Trophoblast cell (in vitro differentiated cells and primary cell): ENCODE measurements around the gene ZNF48.

Experiments used
- DNase-seq, 2 donors: peaks; one replicate each; pipeline ENCODE4 v3.0.0-alpha.2; 2016
- H2AFZ ChIP-seq: 2 replicates; pipeline ENCODE4 v1.6.1; 2013; ENCODE audit warnings: low read length, moderate library complexity, mild to moderate bottlenecking; ENCODE audit not compliant: insufficient read depth, poor library complexity
- H2AK5ac ChIP-seq: 2 replicates; pipeline ENCODE4 v1.6.1; 2013; ENCODE audit warnings: mild to moderate bottlenecking, low read length
- H2BK120ac ChIP-seq: 2 replicates; pipeline ENCODE4 v1.6.1; 2013; ENCODE audit warnings: low read length, mild to moderate bottlenecking, moderate library complexity; ENCODE audit not compliant: insufficient read depth, poor library complexity
- H2BK12ac ChIP-seq: 2 replicates; pipeline ENCODE4 v1.6.1; 2013; ENCODE audit warnings: mild to moderate bottlenecking, low read length, moderate library complexity
- H2BK5ac ChIP-seq: 2 replicates; pipeline ENCODE4 v1.6.1; 2013; ENCODE audit warnings: low read length, low read depth, moderate library complexity, mild to moderate bottlenecking; ENCODE audit not compliant: poor library complexity
- H3K14ac ChIP-seq: 2 replicates; pipeline ENCODE4 v1.6.1; 2013; ENCODE audit warnings: mild to moderate bottlenecking, low read length
- H3K18ac ChIP-seq: 2 replicates; pipeline ENCODE4 v1.6.1; 2013; ENCODE audit warnings: mild to moderate bottlenecking, low read length
- H3K23ac ChIP-seq: 2 replicates; pipeline ENCODE4 v1.6.1; 2013; ENCODE audit warnings: low read length
- H3K27ac ChIP-seq: 2 replicates; pipeline ENCODE4 v1.5.1; 2013; ENCODE audit warnings: low read depth, mild to moderate bottlenecking, inconsistent platforms, low read length, moderate library complexity
- H3K27me3 ChIP-seq: 2 replicates; pipeline ENCODE4 v1.6.1; 2013; ENCODE audit warnings: inconsistent platforms, mild to moderate bottlenecking, low read length, moderate library complexity; ENCODE audit not compliant: insufficient read depth
- H3K36me3 ChIP-seq, 2 experiments: 1 replicate in 1 of 2; 2 replicates in 1 of 2; pipeline ENCODE4 v1.6.1; 2013; ENCODE audit warnings: low read length in 2 of 2, mild to moderate bottlenecking in 2 of 2, moderate library complexity in 1 of 2; ENCODE audit not compliant: insufficient read depth in 2 of 2, control insufficient read depth in 1 of 2
- H3K4ac ChIP-seq: 2 replicates; pipeline ENCODE4 v1.6.1; 2013; ENCODE audit warnings: low read depth, mild to moderate bottlenecking, low read length, moderate library complexity
- H3K4me1 ChIP-seq, 2 experiments: 1 replicate in 1 of 2; 2 replicates in 1 of 2; pipeline ENCODE4 v1.6.1; 2013; ENCODE audit warnings: low read length in 2 of 2, mild to moderate bottlenecking in 2 of 2, moderate library complexity in 1 of 2; ENCODE audit not compliant: insufficient read depth in 2 of 2, control insufficient read depth in 1 of 2
- H3K4me2 ChIP-seq: 2 replicates; pipeline ENCODE4 v1.6.1; 2013; ENCODE audit warnings: inconsistent platforms, mild to moderate bottlenecking, low read length, moderate library complexity
- H3K4me3 ChIP-seq: 2 replicates; pipeline ENCODE4 v1.5.1; 2013; ENCODE audit warnings: mild to moderate bottlenecking, low read depth, low read length, inconsistent platforms
- H3K79me1 ChIP-seq: one replicate; pipeline ENCODE4 v1.6.1; 2013; ENCODE audit warnings: low read length
- H3K79me2 ChIP-seq: 2 replicates; pipeline ENCODE4 v1.6.1; 2013; ENCODE audit warnings: low read length, mild to moderate bottlenecking; ENCODE audit not compliant: control insufficient read depth, insufficient read depth, poor library complexity
- H3K9ac ChIP-seq: 2 replicates; pipeline ENCODE4 v1.6.1; 2013; ENCODE audit warnings: mild to moderate bottlenecking, low read length
- H3K9me3 ChIP-seq: 2 replicates; pipeline ENCODE4 v1.6.1; 2013; ENCODE audit warnings: low read depth, mild to moderate bottlenecking, control low read depth, inconsistent platforms, low read length; ENCODE audit not compliant: insufficient read depth
- H4K12ac ChIP-seq: 2 replicates; pipeline ENCODE4 v1.6.1; 2013; ENCODE audit warnings: low read depth, mild to moderate bottlenecking, low read length, moderate library complexity
- H4K8ac ChIP-seq: 2 replicates; pipeline ENCODE4 v1.6.1; 2013; ENCODE audit warnings: low read depth, mild to moderate bottlenecking, low read length, moderate library complexity
- H4K91ac ChIP-seq: one replicate; pipeline ENCODE4 v1.6.1; 2013; ENCODE audit warnings: low read depth, mild to moderate bottlenecking, low read length, moderate library complexity
- WGBS: extraction: QIAGEN DNeasy Blood & Tissue Kit; methylation state at CpG from one replicate; pipeline ENCODE4 v1.1.7; 2013; ENCODE audit warnings: missing lambda C conversion rate; ENCODE audit not compliant: insufficient read length, insufficient coverage; ENCODE audit errors: extremely low coverage; 5-methylcytosine and 5-hydroxymethylcytosine counted together

The ZNF48 gene

GRCh38 chr16:30352488-30353401 is 42.5 kb upstream of the ZNF48 start:
- Histone ChIP-seq H2AFZ (no peak overlapping the region), H3K4me2 (no peak overlapping the region), H3K9ac (no peak overlapping the region), H3K9me3 (no peaks in the 10 kb centered on the region), H4K8ac (no peak overlapping the region), H2BK5ac (no peak overlapping the region), H3K14ac (no peak overlapping the region), H4K91ac (no peak overlapping the region), H3K4me3 (no peak overlapping the region), H3K79me2 (peaks cover 10% of the 10 kb centered on the region), H3K79me1 (peaks cover 15% of the 10 kb centered on the region), H3K4ac (no peak overlapping the region), H3K27ac (no peak overlapping the region), H2BK120ac (no peak overlapping the region), H3K36me3 (peaks cover 54 to 56% of the 10 kb centered on the region in 2 experiments), H4K12ac (no peak overlapping the region), H2BK12ac (no peak overlapping the region), H3K18ac (no peak overlapping the region), H3K27me3 (no peaks in the 10 kb centered on the region), H2AK5ac (no peak overlapping the region), H3K23ac (no peak overlapping the region), H3K4me1 (peaks cover 12 to 13% of the 10 kb centered on the region in 2 experiments)
- WGBS: no CpG with 5 or more reads among the region's 14 CpGs
- no peak for DNase-seq

- peak overlapping the region; percentile 57 for H3K4me2 ChIP-seq
- no CpG with 5 or more reads among the region's 23 CpGs for WGBS
- H4K8ac ChIP-seq: no peak overlapping the region
- no peak overlapping the region for H3K18ac ChIP-seq
- H2BK5ac ChIP-seq: no peak overlapping the region
- no peak overlapping the region for H3K14ac ChIP-seq
- H3K23ac ChIP-seq: no peak overlapping the region
- H3K4ac ChIP-seq: peak overlapping the region; percentile 77
- no peak for DNase-seq
- peaks cover 62 to 64% of the 10 kb centered on the region in 2 experiments for H3K36me3 ChIP-seq
- H3K79me2 ChIP-seq: peaks cover 10% of the 10 kb centered on the region
- H3K9ac ChIP-seq: no peak overlapping the region
- H4K12ac ChIP-seq: peak overlapping the region; percentile 13
- H2AFZ ChIP-seq: no peak overlapping the region
- no peak overlapping the region for H2AK5ac ChIP-seq
- H3K27ac ChIP-seq: no peak overlapping the region
- no peak overlapping the region for H4K91ac ChIP-seq
- no peak overlapping the region for H2BK12ac ChIP-seq
- H3K4me1 ChIP-seq: peaks cover 13 to 14% of the 10 kb centered on the region in 2 experiments
- H3K9me3 ChIP-seq: no peaks in the 10 kb centered on the region
- no peak overlapping the region for H3K4me3 ChIP-seq
- H3K79me1 ChIP-seq: peaks cover 15% of the 10 kb centered on the region
- H3K27me3 ChIP-seq: no peaks in the 10 kb centered on the region
- H2BK120ac ChIP-seq: no peak overlapping the region
Observed at GRCh38 chr16:30353438-30354129, 41.6 kb upstream of the ZNF48 start.

GRCh38 chr16:30354423-30355143 is 40.6 kb upstream of the ZNF48 start:
- peak overlapping the region; percentile 99 for H3K9ac ChIP-seq
- WGBS: no CpG with 5 or more reads among the region's 36 CpGs
- H3K4me1 ChIP-seq: peaks cover 18 to 20% of the 10 kb centered on the region in 2 experiments
- H4K91ac ChIP-seq: peak overlapping the region; percentile 90
- H2BK5ac ChIP-seq: peak overlapping the region; percentile 66
- H3K27ac ChIP-seq: peak overlapping the region; percentile 77
- H2BK120ac ChIP-seq: peak overlapping the region; percentile 67
- no peak overlapping the region for H2BK12ac ChIP-seq
- H3K79me2 ChIP-seq: peaks cover 10% of the 10 kb centered on the region
- no peak overlapping the region for H3K23ac ChIP-seq
- H4K8ac ChIP-seq: peak overlapping the region; percentile 85
- H3K4ac ChIP-seq: peak overlapping the region; percentile 77
- H3K14ac ChIP-seq: peak overlapping the region; percentile 81
- no peaks in the 10 kb centered on the region for H3K27me3 ChIP-seq
- H3K36me3 ChIP-seq: peaks cover 72 to 74% of the 10 kb centered on the region in 2 experiments
- H2AK5ac ChIP-seq: peak overlapping the region; percentile 69
- peak overlapping the region; percentile 86 for H4K12ac ChIP-seq
- peak overlapping the region; percentile 19 for H2AFZ ChIP-seq
- peak in 1 of 2 donors; percentile 37 for DNase-seq
- peak overlapping the region; percentile 86 for H3K18ac ChIP-seq
- peak overlapping the region; percentile 98 for H3K4me3 ChIP-seq
- peak overlapping the region; percentile 57 for H3K4me2 ChIP-seq
- H3K9me3 ChIP-seq: no peaks in the 10 kb centered on the region
- peaks cover 15% of the 10 kb centered on the region for H3K79me1 ChIP-seq
